NCI-H510A (cell line): ENCODE results near the gene MACC1.
"Not testable (repeated sequence)": the region's sequence is repeated elsewhere in the genome, so short reads cannot be mapped to it uniquely, and the experiment has no call there.

ENCODE experiments used
- DNase-seq: peaks from one replicate; lab custom pipeline; 2025; lab: John Stamatoyannopoulos, UW

MACC1 gene

DNA sequence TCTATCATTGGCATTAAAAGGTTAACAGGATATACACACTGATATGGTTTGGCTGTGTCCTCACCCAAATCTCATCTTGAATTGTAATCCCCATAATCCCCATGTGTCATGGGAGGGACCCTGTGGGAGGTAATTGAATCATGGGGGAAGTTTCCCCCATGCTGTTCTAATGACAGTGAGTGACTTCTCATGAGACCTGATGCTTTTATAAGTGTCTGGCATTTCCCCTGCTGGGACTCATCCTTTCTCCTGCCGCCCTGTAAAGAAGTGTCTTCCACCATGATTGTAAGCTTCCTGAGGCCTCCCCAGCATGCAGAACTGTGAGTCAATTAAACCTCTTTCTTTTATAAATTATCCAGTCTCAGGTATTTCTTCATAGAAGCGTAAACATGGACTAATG lies 9.4 kb downstream of the MACC1 start:
- DNase-seq: not testable (repeated sequence)

DNA sequence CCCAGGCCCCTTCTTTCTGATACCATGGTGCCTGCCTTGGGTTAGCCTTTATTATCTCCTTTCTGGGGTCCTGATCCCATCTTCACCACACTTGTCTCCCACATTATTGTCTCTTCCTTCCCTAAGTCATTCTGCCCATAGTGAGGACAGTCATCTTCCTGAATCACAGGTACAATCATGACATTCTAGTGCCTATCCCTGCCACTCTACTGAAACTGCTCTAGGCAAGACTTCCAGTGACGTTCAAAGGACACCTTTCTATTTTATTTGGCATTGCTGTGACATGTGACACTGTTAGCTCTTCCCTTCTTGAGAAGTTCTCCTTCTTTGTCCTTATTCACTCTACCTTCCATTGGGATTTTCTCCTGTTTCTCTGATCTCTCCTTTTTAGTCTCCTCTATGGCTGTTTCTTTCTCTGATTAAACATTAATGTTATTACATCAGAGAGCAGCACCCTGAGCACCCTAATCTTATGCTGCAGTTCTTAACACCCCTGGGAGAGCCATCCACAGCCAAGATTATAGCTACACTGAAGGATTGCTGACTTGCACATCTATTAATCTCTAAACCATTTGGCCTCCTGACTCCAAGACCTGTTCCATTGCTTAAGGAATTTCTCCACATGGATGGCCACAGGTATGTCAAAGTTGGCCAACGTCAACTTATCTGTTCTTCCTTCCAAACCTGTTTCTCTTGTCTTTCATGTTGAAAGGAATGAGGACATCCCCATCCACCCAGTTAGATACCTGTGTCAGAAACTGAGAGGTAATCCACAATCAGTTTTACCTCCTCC lies 10.9 kb downstream of the MACC1 start:
- no peak for DNase-seq

DNA sequence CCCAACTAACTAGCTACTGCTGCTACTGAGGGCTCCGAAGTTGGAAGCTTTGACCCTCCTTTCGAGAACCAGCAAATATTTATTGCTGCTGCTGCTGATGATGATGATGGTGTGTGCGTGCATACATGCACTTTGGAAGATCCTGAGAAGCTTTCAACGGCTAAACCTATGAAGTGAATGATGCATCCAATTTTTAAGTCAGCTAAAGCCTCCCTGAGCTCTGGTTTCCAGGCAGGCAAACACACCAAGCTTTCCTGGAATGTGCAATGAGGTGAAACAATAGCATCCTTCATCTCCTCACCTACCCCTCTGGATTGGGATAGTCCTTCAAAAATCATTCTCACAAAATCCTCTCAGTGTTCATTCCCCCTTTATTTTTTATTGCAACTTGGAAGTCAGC lies 13.9 kb downstream of the MACC1 start:
- DNase-seq: no peak

DNA sequence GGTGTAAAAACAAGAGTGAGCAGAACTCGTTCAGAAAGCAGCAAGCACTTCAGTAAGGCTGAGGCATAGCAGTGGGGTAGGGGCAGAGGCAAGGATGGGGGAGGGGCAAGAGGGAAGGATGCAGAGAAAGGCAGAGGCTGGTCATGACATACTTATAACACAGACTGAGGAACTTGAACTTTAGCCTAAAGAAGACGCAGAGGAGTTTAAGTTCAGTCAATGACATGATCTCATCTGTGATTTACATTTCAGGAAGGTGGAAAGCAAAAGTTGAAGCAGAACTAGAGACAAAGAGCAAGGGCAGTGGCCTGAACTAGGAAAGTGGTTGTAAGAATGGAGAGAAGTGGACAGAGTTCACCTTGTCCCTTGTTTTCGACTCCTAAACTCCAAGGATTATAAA lies 15.8 kb downstream of the MACC1 start:
- DNase-seq: no peak

DNA sequence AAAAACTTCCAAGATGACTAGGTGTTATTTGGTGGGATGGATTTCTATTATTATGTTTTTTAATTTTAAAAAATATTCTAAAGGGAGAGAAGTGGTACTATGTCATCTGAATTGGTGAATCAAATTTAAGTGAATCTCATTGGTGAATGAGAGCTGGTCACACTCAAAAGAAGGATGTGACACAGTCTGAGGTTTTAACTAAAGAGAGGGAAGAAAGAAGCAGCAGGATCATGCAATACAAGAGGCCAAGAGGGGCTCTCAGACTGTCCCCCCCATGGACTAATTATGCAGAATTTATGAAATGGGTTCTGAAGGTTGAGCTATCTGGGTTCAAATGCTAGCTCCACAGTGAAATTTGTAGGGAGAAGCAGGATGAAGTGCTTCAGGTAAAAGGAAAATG lies 16.2 kb downstream of the MACC1 start:
- no peak for DNase-seq

DNA sequence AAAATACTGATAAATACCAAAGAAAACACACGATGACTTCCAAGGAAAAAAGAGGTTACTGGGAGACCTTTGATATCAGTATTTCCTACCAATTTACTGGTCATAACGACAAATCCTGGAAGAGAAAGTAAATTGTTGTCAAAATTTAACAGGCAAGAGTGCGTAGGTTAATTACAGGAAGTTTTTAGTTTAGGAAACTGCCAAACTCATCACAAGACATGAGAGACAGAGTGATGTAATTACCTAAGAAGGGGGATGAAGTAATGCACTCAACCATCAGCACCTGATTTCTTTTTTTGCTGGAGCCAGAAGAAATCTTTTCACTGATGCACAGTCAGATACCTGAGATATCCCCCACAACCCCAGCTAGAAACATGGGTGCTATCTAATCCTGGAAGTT lies 16.8 kb downstream of the MACC1 start:
- DNase-seq: no peak

DNA sequence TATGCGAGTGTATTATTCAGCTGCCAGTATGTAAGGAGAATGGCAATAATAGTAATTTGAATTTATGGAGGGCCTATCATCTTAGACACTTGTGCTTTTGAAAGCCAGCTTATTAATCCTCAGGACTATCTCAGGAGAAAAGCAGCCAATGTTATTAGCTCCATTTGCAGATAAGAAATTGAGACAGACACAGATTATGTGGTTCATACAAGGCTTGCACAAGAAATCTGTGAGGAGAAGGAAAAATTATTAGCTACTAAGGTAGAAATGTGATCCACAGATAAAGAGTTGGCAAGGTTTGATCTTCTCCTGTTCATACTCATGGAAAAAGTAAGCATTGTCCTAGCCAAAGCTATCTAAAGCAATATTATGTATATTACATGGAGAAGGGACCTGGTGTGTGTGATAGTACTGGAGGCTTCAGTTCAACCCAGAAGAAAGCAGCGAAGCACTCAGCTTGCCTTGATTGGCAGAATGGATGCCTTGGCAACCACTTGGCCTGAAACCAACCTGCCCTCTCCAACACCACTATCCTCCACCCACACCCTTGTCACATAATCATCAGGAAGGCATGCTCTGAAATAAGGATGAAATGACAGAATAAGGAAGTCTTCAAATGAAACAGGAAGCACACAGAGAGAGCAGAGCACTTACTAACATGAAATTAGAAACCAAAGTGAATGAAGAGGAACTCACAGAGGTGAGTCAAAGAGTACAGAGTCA lies 18.0 kb downstream of the MACC1 start:
- peak; percentile 66 for DNase-seq

DNA sequence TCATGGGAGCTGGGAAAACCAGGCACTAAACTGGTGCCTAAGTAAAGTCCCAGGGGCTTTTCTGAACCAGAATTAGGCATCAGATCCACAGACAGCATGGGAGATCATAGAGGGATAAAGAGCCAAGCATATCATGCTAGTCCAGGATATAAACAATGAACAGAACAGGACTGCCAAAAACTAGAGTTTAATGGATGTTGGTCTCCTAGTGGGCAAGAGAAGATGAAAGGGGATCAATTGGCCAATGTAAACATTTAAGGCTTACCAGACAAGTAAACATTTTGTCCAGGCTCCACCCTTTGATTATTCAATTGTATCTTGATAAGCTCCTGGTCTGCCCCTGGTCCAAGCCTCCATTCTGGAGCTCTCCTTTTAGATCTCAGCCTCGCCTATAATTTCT lies 18.9 kb downstream of the MACC1 start:
- DNase-seq: no peak

DNA sequence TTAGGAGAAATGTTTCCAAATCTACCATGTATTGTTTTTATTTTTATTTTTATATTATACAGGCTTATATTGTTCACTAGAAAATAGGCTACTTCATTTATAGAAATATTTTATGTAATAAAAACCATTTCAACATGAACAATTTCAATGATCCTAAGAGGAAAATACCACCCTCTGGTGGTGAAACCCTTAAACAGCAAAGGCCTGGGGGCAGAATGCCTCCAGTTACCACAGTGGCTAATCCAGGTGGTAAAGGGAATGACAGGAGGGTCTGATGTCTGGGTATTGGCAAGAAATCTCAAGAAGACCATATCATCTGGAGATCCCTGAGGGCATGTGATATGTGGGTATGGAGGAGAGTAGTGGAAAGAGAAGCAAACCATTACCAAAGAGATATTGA lies 19.3 kb downstream of the MACC1 start:
- DNase-seq: no peak

DNA sequence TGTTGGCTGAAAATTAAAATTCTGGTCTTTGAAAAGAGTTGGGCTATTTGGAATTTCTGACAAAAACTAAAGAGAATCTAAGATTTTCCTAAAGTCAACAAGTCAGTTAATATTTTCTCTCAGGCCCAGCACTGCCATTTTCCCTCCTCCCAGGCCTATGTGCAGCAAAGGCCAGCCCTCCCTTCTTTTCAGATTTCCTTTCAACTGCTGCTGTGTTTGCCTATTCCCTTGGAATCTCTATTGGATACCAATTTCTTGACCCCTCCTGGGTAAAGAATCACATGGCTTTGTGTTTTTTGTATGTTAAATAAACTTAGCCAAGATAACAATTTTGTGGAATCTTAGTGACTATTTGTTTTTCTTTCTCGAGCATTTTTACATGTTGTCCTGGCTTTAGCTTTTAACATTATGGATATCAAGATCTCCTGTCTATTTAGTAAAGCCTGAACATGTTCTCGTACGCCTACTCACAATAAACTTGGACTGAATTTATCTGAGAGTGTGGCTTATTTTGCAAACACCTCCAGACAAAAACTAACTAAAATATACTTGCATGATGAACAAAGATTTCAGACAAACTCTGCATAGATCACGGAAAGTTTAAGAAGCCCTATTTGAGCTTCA lies 19.9 kb downstream of the MACC1 start:
- DNase-seq: no peak

DNA sequence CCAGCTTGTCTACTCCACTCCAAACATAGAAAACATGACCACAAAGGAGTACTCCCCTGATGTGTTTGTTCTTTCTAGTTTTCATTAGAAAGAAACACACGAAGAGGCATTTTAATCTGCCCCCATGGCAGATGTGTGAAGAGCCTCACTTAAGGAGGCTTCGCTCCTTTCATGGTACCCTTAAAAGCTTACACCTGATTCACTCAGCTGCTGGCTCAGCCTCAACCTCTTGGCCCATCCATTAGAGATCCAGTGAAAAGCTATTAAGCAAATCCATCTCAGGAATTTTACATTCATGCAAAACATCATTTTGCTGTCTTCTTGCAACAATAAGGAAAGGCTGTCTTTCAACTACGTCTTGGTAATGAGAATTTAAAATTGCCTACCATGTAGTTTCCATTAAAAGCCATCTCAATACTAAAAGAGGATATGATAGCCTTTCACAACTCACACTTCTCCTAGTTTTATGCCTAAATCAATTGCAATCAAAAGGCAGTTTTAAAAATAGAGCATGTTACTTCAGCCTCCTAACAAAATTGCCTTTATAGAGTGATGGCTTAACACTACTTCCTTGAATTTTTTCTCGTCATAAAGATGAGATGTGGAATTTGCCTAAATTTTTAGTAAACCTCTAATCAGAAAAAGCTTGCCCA lies 22.7 kb downstream of the MACC1 start:
- no peak for DNase-seq

DNA sequence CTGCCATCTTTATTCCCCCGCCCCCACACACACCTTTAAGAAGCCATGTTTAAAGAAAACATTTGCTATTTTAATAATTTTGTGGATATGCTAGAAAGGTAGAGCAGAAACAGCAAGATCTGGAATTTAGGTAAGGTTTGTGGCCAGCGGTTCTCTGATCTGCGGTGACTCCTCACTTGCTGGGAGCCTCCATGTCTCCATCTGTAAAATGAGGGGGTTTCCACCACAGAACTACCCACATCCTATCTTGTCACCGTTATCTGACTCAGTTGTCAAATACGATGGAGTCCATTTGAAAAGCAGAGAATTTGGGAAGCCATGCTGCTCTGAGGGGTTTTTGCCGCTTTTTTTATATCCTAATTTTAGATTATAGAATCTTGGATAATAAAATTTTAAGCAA lies 23.3 kb downstream of the MACC1 start:
- no peak for DNase-seq

DNA sequence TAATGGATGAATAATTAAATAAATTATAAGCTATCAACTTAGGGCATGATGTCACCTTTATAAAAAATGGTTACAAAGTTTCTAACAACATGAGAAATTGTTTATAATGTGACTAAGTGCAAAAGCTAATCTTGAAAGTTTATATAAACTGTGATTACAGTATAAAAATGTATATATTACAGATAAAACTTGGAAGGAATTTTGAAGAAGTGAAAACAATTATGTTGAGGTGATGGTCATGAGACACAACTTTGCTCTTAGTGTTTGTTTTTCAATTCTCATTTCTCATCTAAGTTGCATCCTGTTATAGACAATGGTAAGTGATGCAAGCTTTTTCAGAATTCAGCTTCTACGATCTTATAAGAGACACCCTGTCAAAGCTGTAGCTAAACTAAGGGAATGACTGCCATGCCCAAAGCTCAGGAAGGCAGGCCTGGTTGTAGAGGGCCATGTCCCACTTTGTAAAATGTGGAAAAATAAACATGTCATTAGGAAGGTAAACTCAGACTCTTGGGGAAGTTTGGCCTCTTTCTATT lies 23.9 kb downstream of the MACC1 start:
- no peak for DNase-seq

DNA sequence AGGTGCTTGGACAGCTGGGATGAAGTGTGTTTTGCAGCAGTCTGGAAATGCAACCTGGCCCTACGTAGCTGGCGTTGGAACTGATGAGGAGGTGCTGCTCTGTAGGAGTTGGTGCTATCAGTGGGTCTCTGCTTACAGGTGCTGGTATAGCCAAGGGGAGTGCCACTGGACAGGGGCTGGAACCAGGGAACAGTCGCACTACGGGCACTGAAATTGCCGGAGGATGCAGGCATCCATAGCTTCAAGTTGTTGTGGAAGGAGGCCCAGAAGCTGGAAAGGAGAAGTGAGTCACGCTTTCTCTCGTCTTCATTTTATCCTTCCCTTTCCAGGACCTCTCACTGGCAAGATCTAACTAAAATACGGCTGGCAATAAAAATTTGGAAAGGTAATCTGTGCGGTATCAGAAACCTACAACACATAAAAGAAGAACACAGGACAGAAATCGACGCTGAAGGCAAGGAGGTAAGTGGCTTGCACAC lies 25.8 kb downstream of the MACC1 start:
- DNase-seq: no peak

DNA sequence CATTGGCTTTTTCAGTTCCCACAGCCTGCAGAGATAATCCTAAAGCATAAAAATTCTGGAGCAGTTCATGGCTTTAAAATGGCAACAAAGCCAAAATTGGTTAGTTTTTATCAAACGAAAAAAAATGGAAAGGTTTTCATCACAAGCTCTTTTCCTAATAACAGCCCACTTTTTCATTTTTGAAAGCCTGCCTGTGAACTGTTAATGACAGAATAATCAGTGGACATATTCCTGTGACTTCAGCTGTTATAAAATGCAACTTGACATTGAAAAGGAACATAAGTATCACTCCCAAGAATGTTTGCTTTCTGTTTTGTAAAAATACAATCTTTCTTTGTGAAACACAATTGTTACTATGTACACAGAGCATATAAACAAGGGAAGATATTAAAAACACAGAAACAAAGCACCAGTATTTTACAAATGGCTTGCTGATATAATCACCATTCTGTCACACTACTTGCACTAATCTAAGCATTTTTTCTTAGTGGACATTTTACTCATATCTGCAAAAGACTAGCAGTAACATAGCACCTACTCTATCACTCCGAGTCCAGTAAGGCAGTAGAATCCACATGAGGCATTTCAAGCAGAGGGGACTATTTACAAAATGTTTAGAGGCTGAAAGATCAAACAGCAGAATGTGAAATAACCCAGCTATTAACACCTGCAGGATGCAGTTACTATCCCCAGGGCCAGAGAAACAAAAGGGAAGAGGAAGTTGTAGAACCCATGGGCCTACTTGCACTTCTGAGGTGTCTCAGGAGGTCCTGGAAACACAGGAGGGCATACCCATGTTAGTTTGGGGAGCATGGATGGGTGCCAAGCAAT lies 26.4 kb downstream of the MACC1 start:
- no peak for DNase-seq

DNA sequence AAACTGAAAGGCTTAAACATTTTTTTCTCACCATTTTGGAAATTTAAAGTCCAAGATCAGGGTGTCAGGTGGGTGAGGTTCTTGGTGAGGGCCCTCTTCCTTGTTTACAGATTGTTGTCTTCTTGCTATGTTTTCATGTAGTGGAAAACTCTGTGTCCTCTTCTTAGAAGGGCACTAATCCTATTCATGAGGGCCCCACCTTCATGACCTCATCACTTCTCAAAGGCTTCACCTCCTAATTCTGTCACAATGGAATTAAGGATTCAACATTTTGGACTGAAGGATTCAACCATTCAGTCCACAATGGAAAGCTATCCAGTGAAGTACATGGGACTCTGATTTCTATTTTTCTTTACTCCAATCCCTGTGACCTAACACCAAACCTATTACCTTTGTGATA lies 27.3 kb downstream of the MACC1 start:
- no peak for DNase-seq

DNA sequence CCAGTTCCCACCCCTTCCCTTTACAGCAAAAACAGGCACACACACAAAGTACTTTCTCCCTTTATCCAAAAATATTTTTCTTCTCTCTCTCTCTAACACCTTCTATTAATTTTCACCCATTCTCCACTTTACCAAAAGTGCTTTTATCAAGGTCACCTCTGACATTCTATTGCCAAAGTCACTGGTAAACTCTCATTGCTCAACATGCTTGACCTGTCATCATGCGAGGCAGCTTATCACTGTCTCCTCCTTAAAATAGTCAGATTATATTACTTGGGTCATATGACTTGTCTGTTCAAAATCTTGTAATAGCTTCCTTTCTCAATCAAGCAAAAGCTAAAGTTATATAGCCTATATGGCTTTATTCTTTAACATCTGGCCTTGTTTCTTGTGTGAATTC lies 28.6 kb downstream of the MACC1 start:
- DNase-seq: no peak

DNA sequence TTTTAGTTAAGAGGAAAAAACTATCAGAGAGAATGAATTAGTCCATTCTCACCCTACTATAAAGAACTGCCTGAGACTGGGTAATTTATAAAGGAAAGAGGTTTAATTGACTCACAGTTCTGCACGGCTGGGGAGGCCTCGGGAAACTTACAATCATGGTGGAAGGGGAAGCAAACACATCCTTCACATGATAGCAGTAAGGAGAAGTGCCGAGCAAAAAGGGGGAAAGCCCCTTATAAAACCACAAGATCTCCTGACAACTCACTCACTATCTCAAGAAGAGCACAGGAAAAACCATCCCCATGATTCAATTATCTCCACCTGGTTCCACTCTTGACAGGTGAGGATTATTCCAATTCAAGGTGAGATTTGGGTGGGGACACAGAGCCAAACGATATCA lies 29.3 kb downstream of the MACC1 start:
- not testable (repeated sequence) for DNase-seq

DNA sequence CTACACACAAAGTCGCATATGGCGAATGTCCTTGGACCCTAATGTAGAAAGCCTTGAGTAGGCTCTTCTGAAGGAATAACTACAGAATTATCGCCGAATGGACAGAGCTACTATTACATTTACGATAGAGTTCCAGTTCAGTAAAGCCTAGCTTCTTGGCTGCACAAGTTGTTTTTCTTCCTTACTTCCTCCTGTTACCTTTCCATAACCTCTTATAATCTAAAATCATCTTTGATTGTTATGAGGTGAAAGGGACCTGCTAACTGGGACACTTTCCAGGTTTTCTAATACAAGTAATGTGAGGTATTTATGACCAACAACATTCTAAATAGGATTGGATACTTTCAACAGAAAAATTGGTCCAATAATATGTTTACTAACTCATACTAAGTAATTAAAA lies 31.2 kb downstream of the MACC1 start:
- no peak for DNase-seq

DNA sequence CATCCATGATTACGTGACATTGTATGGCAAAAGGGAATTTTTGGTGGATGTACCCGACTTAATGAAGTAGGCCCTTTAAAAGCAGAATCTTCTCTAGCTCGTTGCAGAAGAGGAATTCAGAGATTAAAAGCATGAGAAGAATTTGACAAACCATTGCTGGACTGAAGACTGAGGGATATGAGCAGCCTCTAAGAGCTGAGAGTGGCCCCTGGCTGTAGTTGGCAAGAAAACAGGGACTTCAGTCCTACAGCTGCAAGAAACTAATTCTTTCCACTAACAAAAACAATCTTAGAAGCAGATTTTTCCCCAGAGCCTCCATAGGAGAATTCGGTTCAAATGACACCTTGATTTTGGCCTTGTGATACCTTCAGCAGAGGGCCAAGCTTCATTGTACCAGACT lies 34.1 kb downstream of the MACC1 start:
- DNase-seq: no peak

DNA sequence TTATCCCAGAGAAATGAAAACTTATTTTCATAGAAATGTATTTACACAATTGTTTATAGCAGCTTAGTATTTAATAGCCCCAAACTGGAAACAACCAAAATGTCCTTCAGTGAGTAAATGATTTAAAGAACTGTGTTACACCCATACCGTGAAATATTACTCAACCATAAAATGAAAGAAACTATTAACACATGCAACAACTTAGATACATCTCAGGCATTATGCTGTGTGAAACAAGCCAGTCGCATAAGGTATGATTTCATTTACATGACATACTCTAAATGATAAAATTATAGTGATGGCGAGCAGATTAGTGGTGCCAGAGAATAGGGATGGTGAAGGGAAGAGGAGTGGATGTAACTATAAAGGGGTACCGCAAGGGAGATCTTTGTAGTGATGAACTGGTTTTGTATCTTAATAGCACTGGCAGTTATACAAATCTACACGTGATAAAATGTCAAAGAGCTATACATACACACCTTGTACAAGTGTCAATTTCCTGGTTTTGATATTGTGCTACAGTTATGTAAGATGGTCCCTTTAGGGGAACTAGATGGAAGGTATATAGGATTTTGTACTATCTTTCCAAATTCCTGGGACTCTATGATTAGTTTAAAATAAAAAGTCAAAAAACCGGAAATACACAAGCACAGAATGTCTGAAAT lies 40.5 kb downstream of the MACC1 start:
- no peak for DNase-seq
